OCI-LY3 (cell line): ENCODE data around the gene RELL1.

Experiments
- EZH2phosphoT487 ChIP-seq: fragments of 200-600 bp; shearing (Covaris generic); IDR thresholded peaks from 2 replicates; pipeline ENCODE4 v1.6.1; 2018; ENCODE audit warnings: antibody characterized with exemption, mixed run types, low read depth
- TF ChIP-seq, protein P1 (sequence below): fragments of 200-600, 300-600 bp; sonication (generic); IDR thresholded peaks from 2 replicates; pipeline ENCODE4 v1.5.1; 2014; ENCODE audit warnings: antibody characterized with exemption, low read length, low read depth

DNA sequence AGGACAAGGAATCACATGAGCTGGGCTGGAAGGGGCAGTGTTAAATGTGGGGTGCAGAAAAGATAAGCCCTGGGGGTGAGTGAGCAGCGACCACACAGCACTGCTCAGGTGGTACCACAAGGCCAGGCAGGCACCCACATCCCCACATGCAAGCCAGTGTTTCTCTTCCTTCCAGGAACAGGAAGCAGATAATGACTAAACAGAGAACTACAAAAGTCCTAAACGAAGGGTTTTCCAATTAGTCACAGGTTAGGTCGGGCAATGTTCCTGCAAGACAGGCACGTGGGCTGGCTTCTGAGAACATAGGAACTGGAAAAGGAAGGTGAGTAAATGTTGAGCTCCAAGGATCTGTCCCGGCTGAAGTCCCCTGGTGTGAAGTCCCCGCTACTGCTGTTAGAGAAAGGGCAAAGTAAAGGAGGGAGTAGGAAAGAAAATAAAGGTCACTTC is 19.5 kb downstream of the RELL1 start:
- TF ChIP-seq, protein P1, sequence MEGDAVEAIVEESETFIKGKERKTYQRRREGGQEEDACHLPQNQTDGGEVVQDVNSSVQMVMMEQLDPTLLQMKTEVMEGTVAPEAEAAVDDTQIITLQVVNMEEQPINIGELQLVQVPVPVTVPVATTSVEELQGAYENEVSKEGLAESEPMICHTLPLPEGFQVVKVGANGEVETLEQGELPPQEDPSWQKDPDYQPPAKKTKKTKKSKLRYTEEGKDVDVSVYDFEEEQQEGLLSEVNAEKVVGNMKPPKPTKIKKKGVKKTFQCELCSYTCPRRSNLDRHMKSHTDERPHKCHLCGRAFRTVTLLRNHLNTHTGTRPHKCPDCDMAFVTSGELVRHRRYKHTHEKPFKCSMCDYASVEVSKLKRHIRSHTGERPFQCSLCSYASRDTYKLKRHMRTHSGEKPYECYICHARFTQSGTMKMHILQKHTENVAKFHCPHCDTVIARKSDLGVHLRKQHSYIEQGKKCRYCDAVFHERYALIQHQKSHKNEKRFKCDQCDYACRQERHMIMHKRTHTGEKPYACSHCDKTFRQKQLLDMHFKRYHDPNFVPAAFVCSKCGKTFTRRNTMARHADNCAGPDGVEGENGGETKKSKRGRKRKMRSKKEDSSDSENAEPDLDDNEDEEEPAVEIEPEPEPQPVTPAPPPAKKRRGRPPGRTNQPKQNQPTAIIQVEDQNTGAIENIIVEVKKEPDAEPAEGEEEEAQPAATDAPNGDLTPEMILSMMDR = no peak
- no peak for TF ChIP-seq EZH2phosphoT487
